ENCODE measurements around the gene A3GALT2. TPM values are rescaled to one million over a fixed set of nuclear protein-coding genes. Genes with fewer than 3 reads are reported as not detected.

A3GALT2 gene
- total and polyA plus RNA-seq, 2 donors (not counting 1 experiment from before 2014, with no cell fraction given), result not detected

GRCh38 chr1:33305816-33306652 is 14.9 kb downstream of the A3GALT2 start:
- Histone ChIP-seq H3K27ac (ENCODE audit: low read length in 2 of 2) (no peak overlapping the region), H4K20me1 (ENCODE audit: control insufficient read depth, insufficient read depth, low read length, poor library complexity, severe bottlenecking) (no peaks in the 10 kb centered on the region), H3K36me3 (replicated peaks in 1 of 2; ENCODE audit: control extremely low read depth in 1 of 2, control insufficient read depth in 1 of 2, extremely low read depth in 1 of 2, insufficient read depth in 2 of 2, low read length in 1 of 2) (no peaks in the 10 kb centered on the region), H3K9ac (ENCODE audit: low read length) (no peak overlapping the region), H2AFZ (ENCODE audit: insufficient read depth, low read depth, low read length, poor library complexity, severe bottlenecking) (peak overlapping the region; percentile 42), H3K4me2 (replicated peaks; ENCODE audit: low read depth, low read length, poor library complexity, severe bottlenecking) (peak overlapping the region; percentile 52), H3K27me3 (replicated peaks in 1 of 4; ENCODE audit: control extremely low read depth in 1 of 4, control insufficient read depth in 3 of 4, insufficient read depth in 4 of 4, low read length in 3 of 4) (peaks cover 0 to 10% (median 3%) of the 10 kb centered on the region in 4 experiments), H3K4me3 (ENCODE audit: control extremely low read depth in 1 of 5, extremely low read depth in 1 of 5, insufficient read depth in 1 of 5, low read depth in 2 of 5, low read length in 4 of 5) (no peak overlapping the region), H3K4me1 (ENCODE audit: control insufficient read depth in 2 of 2, insufficient read depth in 2 of 2, low read length in 2 of 2) (peaks cover 3 to 11% of the 10 kb centered on the region in 2 donors), H3K79me2 (ENCODE audit: control insufficient read depth, insufficient read depth, low read length) (no peaks in the 10 kb centered on the region), H3K9me3 (ENCODE audit: control extremely low read depth in 1 of 3, control insufficient read depth in 2 of 3, insufficient read depth in 1 of 3, low read length in 2 of 3) (no peaks in the 10 kb centered on the region)
- ChIA-PET CTCF (interaction anchor here (0.6 to 3.5 kb wide), 2 partner anchors 10 to 33 kb away, joined by 3 to 17 read pairs; no protein-coding TSS in a partner anchor), POLR2A (no interaction called here)
- H3K27me3 Mint-ChIP-seq, result peaks cover 12% of the 10 kb centered on the region
- H3K4me1 Mint-ChIP-seq, result peaks cover 5% of the 10 kb centered on the region
- 37% methylated on average over 10 of the region's 20 CpGs for WGBS (ENCODE audit: insufficient coverage)
- intact Hi-C loops (cut with micrococcal nuclease), result no loop called here
- ATAC-seq (ENCODE audit: low read depth), result no peak
- no peak overlapping the region for H3K27ac Mint-ChIP-seq
- DNase-seq, result no peak
- H3K9me3 Mint-ChIP-seq (ENCODE audit: insufficient read depth), result no peaks in the 10 kb centered on the region
- H3K4me3 Mint-ChIP-seq, result no peak overlapping the region
- TF ChIP-seq CTCF (IDR thresholded peaks at IDR 0.05) (no peak), EZH2 (IDR thresholded peaks at IDR 0.05; ENCODE audit: borderline replicate concordance, insufficient read depth, low read depth, low read length, poor library complexity, severe bottlenecking) (no peak)

- 94% methylated on average over 3 of the region's 5 CpGs for WGBS (ENCODE audit: insufficient coverage)
- no peak overlapping the region for H3K27ac ChIP-seq (ENCODE audit: low read length in 2 of 2)
- H3K27me3 ChIP-seq (replicated peaks in 1 of 4; ENCODE audit: control extremely low read depth in 1 of 4, control insufficient read depth in 3 of 4, insufficient read depth in 4 of 4, low read length in 3 of 4), result peaks cover 0 to 10% (median 3%) of the 10 kb centered on the region in 4 experiments
- H3K4me2 ChIP-seq (replicated peaks; ENCODE audit: low read depth, low read length, poor library complexity, severe bottlenecking), result no peak overlapping the region
- H3K9me3 ChIP-seq (ENCODE audit: control extremely low read depth in 1 of 3, control insufficient read depth in 2 of 3, insufficient read depth in 1 of 3, low read length in 2 of 3), result no peaks in the 10 kb centered on the region
- H4K20me1 ChIP-seq (ENCODE audit: control insufficient read depth, insufficient read depth, low read length, poor library complexity, severe bottlenecking), result no peaks in the 10 kb centered on the region
- no peak overlapping the region for H3K9ac ChIP-seq (ENCODE audit: low read length)
- Mint-ChIP-seq H3K27ac (no peak overlapping the region), H3K4me1 (peaks cover 5% of the 10 kb centered on the region), H3K4me3 (no peak overlapping the region), H3K9me3 (ENCODE audit: insufficient read depth) (no peaks in the 10 kb centered on the region), H3K27me3 (peaks cover 12% of the 10 kb centered on the region)
- H3K79me2 ChIP-seq (ENCODE audit: control insufficient read depth, insufficient read depth, low read length), result no peaks in the 10 kb centered on the region
- ChIA-PET CTCF (interaction anchor here (3.5 kb wide), 1 partner anchor 9 kb away, joined by 17 read pairs; no protein-coding TSS in a partner anchor), POLR2A (no interaction called here)
- no peak for ATAC-seq (ENCODE audit: low read depth)
- no peak overlapping the region for H3K4me3 ChIP-seq (ENCODE audit: control extremely low read depth in 1 of 5, extremely low read depth in 1 of 5, insufficient read depth in 1 of 5, low read depth in 2 of 5, low read length in 4 of 5)
- DNase-seq, result no peak
- H2AFZ ChIP-seq (ENCODE audit: insufficient read depth, low read depth, low read length, poor library complexity, severe bottlenecking), result no peak overlapping the region
- TF ChIP-seq EZH2 (IDR thresholded peaks at IDR 0.05; ENCODE audit: borderline replicate concordance, insufficient read depth, low read depth, low read length, poor library complexity, severe bottlenecking), result no peak
- no peaks in the 10 kb centered on the region for H3K36me3 ChIP-seq (replicated peaks in 1 of 2; ENCODE audit: control extremely low read depth in 1 of 2, control insufficient read depth in 1 of 2, extremely low read depth in 1 of 2, insufficient read depth in 2 of 2, low read length in 1 of 2)
- intact Hi-C loops (cut with micrococcal nuclease), result no loop called here
- H3K4me1 ChIP-seq (ENCODE audit: control insufficient read depth in 2 of 2, insufficient read depth in 2 of 2, low read length in 2 of 2), result peaks cover 3 to 11% of the 10 kb centered on the region in 2 donors
These were observed 15.9 kb downstream of the A3GALT2 start for GRCh38 chr1:33305016-33305415.
